ENCODE measurements around the gene PGM5.

DNA sequence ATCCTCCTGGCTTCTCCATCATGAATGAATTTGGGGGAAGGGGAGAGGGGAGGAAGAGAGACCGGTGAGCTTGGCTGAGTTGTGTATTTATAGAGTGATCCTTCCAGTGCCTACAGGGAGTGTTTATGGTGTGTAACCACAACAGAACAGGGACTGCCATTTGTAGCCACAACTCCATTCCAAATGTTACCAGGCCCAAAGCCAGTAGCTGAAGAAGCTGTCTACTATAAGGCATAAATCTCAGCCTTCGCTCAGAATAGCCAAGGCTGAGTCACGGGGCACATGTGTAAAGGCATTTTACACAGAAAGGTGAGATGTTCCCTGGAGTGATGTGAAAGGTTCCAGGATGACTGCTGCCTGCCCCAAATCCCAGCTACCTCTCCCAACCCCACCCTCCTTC, 181.8 kb downstream of the PGM5 start:
- TF ChIP-seq POLR2A (IDR thresholded peaks at IDR 0.05) (no peak), CTCF (IDR thresholded peaks at IDR 0.05) (no peak)
